Neuronal stem cell (in vitro differentiated cells): ENCODE data around the gene CDH12.
"Not testable (repeated sequence)": the region's sequence is repeated elsewhere in the genome, so short reads cannot be mapped to it uniquely, and the experiment has no call there.

Experiments used
- DNase-seq: peaks from one replicate; pipeline ENCODE4 v3.0.0-alpha.2; 2013; ENCODE audit warnings: low spot score
- H2AFZ ChIP-seq: one replicate; pipeline ENCODE4 v1.6.1; 2013; ENCODE audit warnings: mild to moderate bottlenecking, low read length, inconsistent platforms
- H2AK5ac ChIP-seq: 2 replicates; pipeline ENCODE4 v1.6.1; 2013; ENCODE audit warnings: low read depth, mild to moderate bottlenecking, inconsistent platforms, low read length, moderate library complexity, mixed read lengths
- H2BK120ac ChIP-seq: 2 replicates; pipeline ENCODE4 v1.6.1; 2013; ENCODE audit warnings: low read depth, mild to moderate bottlenecking, inconsistent platforms, low read length, moderate library complexity, mixed read lengths
- H2BK12ac ChIP-seq: one replicate; pipeline ENCODE4 v1.6.1; 2013; ENCODE audit warnings: low read length, inconsistent platforms
- H2BK15ac ChIP-seq: 2 replicates; pipeline ENCODE4 v1.6.1; 2013; ENCODE audit warnings: mild to moderate bottlenecking, low read length, inconsistent platforms, mixed read lengths
- H2BK5ac ChIP-seq: one replicate; pipeline ENCODE4 v1.6.1; 2013; ENCODE audit warnings: inconsistent platforms, mild to moderate bottlenecking, low read length, moderate library complexity
- H3K14ac ChIP-seq: one replicate; pipeline ENCODE4 v1.6.1; 2013; ENCODE audit warnings: low read length, inconsistent platforms
- H3K18ac ChIP-seq: 2 replicates; pipeline ENCODE4 v1.6.1; 2013; ENCODE audit warnings: low read length, inconsistent platforms
- H3K23ac ChIP-seq: 2 replicates; pipeline ENCODE4 v1.6.1; 2013; ENCODE audit warnings: low read depth, mild to moderate bottlenecking, mixed read lengths, low read length, inconsistent platforms; ENCODE audit not compliant: poor library complexity
- H3K27ac ChIP-seq: replicated peaks from 3 replicates; pipeline ENCODE4 v1.5.1; 2013; ENCODE audit warnings: low read length, inconsistent platforms
- H3K27me3 ChIP-seq, 3 experiments: 2 replicates each; pipeline ENCODE4 v1.6.1; 2013; ENCODE audit warnings: low read length in 3 of 3, mild to moderate bottlenecking in 2 of 3, inconsistent platforms in 1 of 3, low read depth in 1 of 3, mixed read lengths in 1 of 3, moderate library complexity in 1 of 3; ENCODE audit not compliant: control insufficient read depth in 3 of 3, insufficient read depth in 3 of 3
- H3K36me3 ChIP-seq, 2 donors: replicated peaks in 1 of 2; 2 replicates each; pipeline ENCODE4 v1.6.1; 2013; ENCODE audit warnings: low read length in 2 of 2; ENCODE audit not compliant: control insufficient read depth in 2 of 2, insufficient read depth in 2 of 2
- H3K4ac ChIP-seq: 2 replicates; pipeline ENCODE4 v1.6.1; 2013; ENCODE audit warnings: inconsistent platforms, mild to moderate bottlenecking, low read length, moderate library complexity
- H3K4me1 ChIP-seq, 2 donors: 1 replicate in 1 of 2; 2 replicates in 1 of 2; pipeline ENCODE4 v1.6.1; 2013; ENCODE audit warnings: low read length in 2 of 2, low read depth in 1 of 2; ENCODE audit not compliant: control insufficient read depth in 2 of 2, insufficient read depth in 1 of 2
- H3K4me2 ChIP-seq: one replicate; pipeline ENCODE4 v1.6.1; 2013; ENCODE audit warnings: mild to moderate bottlenecking, low read length, inconsistent platforms; ENCODE audit not compliant: insufficient read depth, poor library complexity, severe bottlenecking
- H3K4me3 ChIP-seq, 2 donors: 2 replicates each; pipeline ENCODE4 v1.5.1; 2013; ENCODE audit warnings: low read length in 2 of 2, mild to moderate bottlenecking in 2 of 2, inconsistent platforms in 1 of 2, moderate library complexity in 1 of 2
- H3K79me1 ChIP-seq: one replicate; pipeline ENCODE4 v1.6.1; 2013; ENCODE audit warnings: low read depth, mild to moderate bottlenecking, inconsistent platforms, low read length, moderate library complexity
- H3K9ac ChIP-seq: one replicate; pipeline ENCODE4 v1.6.1; 2013; ENCODE audit warnings: mild to moderate bottlenecking, low read depth, low read length, inconsistent platforms; ENCODE audit not compliant: poor library complexity
- H3K9me3 ChIP-seq, 2 donors: replicated peaks in 1 of 2; 2 replicates each; pipeline versions ENCODE3 to v1.6.1; 2013; ENCODE audit warnings: low read length in 2 of 2, mild to moderate bottlenecking in 2 of 2, inconsistent platforms in 1 of 2, low read depth in 1 of 2, mixed read lengths in 1 of 2, moderate library complexity in 1 of 2; ENCODE audit not compliant: control insufficient read depth in 2 of 2, insufficient read depth in 1 of 2
- H4K8ac ChIP-seq: one replicate; pipeline ENCODE4 v1.6.1; 2013; ENCODE audit warnings: low read depth, mild to moderate bottlenecking, inconsistent platforms, low read length, moderate library complexity
- H4K91ac ChIP-seq: one replicate; pipeline ENCODE4 v1.6.1; 2013; ENCODE audit warnings: low read length, low read depth, mild to moderate bottlenecking, inconsistent platforms; ENCODE audit not compliant: poor library complexity
- WGBS, 2 donors: extraction: QIAGEN DNeasy Blood & Tissue Kit; methylation state at CpG; one replicate each; pipeline ENCODE4 v1.1.7; 2013; ENCODE audit warnings: missing lambda C conversion rate in 2 of 2, mixed read lengths in 1 of 2; ENCODE audit not compliant: insufficient read length in 2 of 2, insufficient replicate concordance in 1 of 2; ENCODE audit errors: extremely low coverage in 2 of 2; 5-methylcytosine and 5-hydroxymethylcytosine counted together

The CDH12 gene

DNA sequence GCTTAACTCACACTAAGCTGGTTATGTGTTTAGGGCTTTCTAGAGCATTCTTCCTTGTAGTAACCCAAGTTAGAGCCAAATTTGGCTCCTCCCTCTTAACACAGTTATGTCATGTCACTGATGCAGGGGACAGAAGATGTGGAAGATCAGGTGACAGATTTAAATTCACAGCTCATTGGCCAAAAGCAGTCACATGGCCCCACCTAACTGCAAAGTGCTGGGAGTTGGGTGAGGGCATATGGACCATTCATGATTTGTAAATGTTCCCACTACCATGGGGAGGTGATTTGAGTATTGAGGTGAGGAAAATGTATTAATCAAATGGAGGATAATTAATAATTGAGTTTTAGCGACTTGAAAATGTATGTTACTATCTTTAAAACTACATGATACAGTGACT, 829.4 kb downstream of the CDH12 start:
- Histone ChIP-seq H3K27me3 (no peaks in the 10 kb centered on the region), H2AFZ (no peak overlapping the region), H3K27ac (no peak overlapping the region), H4K91ac (no peak overlapping the region), H3K14ac (no peak overlapping the region), H3K18ac (no peak overlapping the region), H3K36me3 (no peaks in the 10 kb centered on the region), H3K4me2 (no peak overlapping the region), H3K9ac (no peak overlapping the region), H2BK12ac (no peak overlapping the region), H3K79me1 (no peaks in the 10 kb centered on the region), H3K4me1 (no peaks in the 10 kb centered on the region), H4K8ac (no peak overlapping the region), H2BK15ac (no peak overlapping the region), H3K4me3 (no peak overlapping the region), H2BK120ac (no peak overlapping the region), H3K23ac (no peak overlapping the region), H2AK5ac (no peak overlapping the region), H2BK5ac (no peak overlapping the region), H3K9me3 (no peaks in the 10 kb centered on the region), H3K4ac (no peak overlapping the region)
- DNase-seq: no peak
- no CpG with 5 or more reads among the region's 1 CpG for WGBS, 2 donors

DNA sequence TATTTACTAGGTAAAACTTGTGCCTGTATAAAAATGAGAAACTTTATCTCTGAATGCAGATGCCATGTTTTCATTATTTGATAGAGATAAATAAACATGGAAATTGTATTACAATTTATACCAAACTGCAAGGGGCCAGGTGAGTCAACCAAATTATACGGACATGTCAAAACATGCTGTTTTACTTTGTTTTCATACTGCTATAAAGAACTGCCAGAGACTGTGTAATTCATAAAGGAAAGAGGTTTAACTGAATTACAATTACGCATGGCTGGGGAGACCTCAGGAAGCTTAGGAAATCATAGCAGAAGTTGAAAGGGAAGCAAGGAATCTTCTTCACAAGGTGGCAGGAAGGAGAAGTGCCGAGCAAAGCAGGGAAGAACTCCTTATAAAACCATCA, 840.3 kb downstream of the CDH12 start:
- H3K4ac ChIP-seq, H3K27me3 ChIP-seq, H2BK5ac ChIP-seq, H3K79me1 ChIP-seq, H3K23ac ChIP-seq, H3K36me3 ChIP-seq, DNase-seq, H4K91ac ChIP-seq, H2BK120ac ChIP-seq, H3K9me3 ChIP-seq, H3K9ac ChIP-seq, H3K27ac ChIP-seq, H2BK15ac ChIP-seq, H2AFZ ChIP-seq, H3K14ac ChIP-seq, H4K8ac ChIP-seq, H3K4me2 ChIP-seq, H3K4me1 ChIP-seq, H2BK12ac ChIP-seq, H2AK5ac ChIP-seq, H3K18ac ChIP-seq, H3K4me3 ChIP-seq: not testable (repeated sequence)
- no CpG with 5 or more reads among the region's 3 CpGs for WGBS, 2 donors

DNA sequence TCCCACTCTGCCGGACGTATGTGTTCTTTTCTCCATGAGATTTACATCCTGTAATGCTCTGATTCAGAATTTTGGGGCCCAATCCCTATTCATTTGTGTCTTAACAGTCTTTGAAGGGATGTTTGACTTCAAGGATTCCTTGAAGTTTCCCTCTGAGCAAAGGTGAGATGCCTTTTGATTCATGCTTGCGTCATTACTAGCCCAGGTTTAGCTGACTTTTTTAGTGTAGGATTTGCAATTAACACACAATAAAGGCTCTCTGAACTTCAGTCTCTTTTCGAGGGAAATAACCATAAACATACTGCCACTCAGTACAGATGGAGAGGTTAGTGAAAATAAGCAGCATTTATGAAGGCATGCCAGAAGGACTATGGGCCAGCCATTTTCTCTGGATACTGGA, 842.3 kb downstream of the CDH12 start:
- not testable (repeated sequence) for H3K14ac ChIP-seq, H4K91ac ChIP-seq, H3K4ac ChIP-seq, H3K79me1 ChIP-seq, H2BK15ac ChIP-seq, H3K27me3 ChIP-seq, H3K9me3 ChIP-seq, H4K8ac ChIP-seq, H3K18ac ChIP-seq, H3K4me2 ChIP-seq, DNase-seq, H3K23ac ChIP-seq, H2BK5ac ChIP-seq, H3K36me3 ChIP-seq, H3K4me1 ChIP-seq, H3K4me3 ChIP-seq, H2BK120ac ChIP-seq, H3K9ac ChIP-seq, H2BK12ac ChIP-seq, H2AK5ac ChIP-seq, H3K27ac ChIP-seq, H2AFZ ChIP-seq
- no CpG with 5 or more reads among the region's 4 CpGs for WGBS, 2 donors

DNA sequence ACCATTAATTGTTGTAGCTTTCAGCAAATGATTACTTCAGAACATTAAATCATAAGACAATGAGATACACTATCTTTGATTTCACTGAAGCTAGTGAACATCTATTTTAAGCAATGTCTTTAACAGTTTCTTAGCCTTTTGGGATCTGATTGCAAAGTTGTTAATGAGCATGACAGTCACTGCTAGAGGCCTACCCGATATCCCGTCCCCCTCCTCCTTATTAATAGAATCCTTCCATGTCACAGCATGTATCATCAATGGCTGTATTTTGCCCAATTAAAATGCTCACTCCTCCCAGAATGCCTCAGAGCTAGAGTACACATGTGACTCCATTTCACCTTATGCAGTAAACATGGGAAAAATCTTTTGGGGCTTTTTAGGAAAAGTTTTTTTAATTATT, 852.0 kb downstream of the CDH12 start:
- H3K18ac ChIP-seq, H3K9ac ChIP-seq, H3K27me3 ChIP-seq, H2BK120ac ChIP-seq, H3K9me3 ChIP-seq, H3K36me3 ChIP-seq, H4K8ac ChIP-seq, DNase-seq, H3K4me1 ChIP-seq, H3K4me3 ChIP-seq, H3K4ac ChIP-seq, H3K27ac ChIP-seq, H2AFZ ChIP-seq, H3K14ac ChIP-seq, H3K23ac ChIP-seq, H2AK5ac ChIP-seq, H2BK12ac ChIP-seq, H4K91ac ChIP-seq, H3K79me1 ChIP-seq, H2BK15ac ChIP-seq, H2BK5ac ChIP-seq, H3K4me2 ChIP-seq: not testable (repeated sequence)
- WGBS, 2 donors: no CpG with 5 or more reads among the region's 2 CpGs
